Endothelial cell of umbilical vein (primary cell): ENCODE data around the gene KNCN. TPM values are rescaled to one million over a fixed set of nuclear protein-coding genes. Genes with fewer than 3 reads are reported as not detected.

Experiments
- BruUV-seq: library from RNA; stranded (reverse); fragments of 400-500 nt; replicated peaks from 2 replicates; lab custom pipeline; 2021; lab: Mats Ljungman, UMichigan
- CTCF ChIA-PET: fragments of 300-600, 350-600 bp; sonication (Branson Sonifier 250); formaldehyde crosslinking; loops from one replicate; lab custom pipeline; 2021; ENCODE audit warnings: antibody characterized with exemption, inconsistent platforms; lab: Charles Lee
- POLR2A ChIA-PET: fragments of 300-600, 350-600 bp; sonication (Branson Sonifier 250); formaldehyde crosslinking; loops from one replicate; lab custom pipeline; 2021; ENCODE audit warnings: antibody characterized with exemption, inconsistent platforms; lab: Charles Lee
- DNase-seq: peaks from one replicate; pipeline ENCODE4 v3.0.0-alpha.2; 2011; ENCODE audit warnings: low read depth, low spot score
- FAIRE-seq: peaks from 2 replicates; lab custom pipeline; 2011; peaks lifted over from hg19 to GRCh38; lab: Jason Lieb, UNC
- H2AFZ ChIP-seq: 2 replicates; pipeline ENCODE4 v1.6.0; 2012; ENCODE audit warnings: low read depth, low read length, control low read depth, inconsistent platforms
- H3K27ac ChIP-seq: 2 replicates; pipeline ENCODE4 v1.5.1; 2011; ENCODE audit warnings: low read depth, mild to moderate bottlenecking, control low read depth, low read length, moderate library complexity; ENCODE audit not compliant: insufficient read depth
- H3K27me3 ChIP-seq, 2 experiments: 2 replicates each; pipeline versions ENCODE4 v1.6.0 to v1.6.1; 2011; ENCODE audit warnings: low read length in 2 of 2, mixed read lengths in 1 of 2; ENCODE audit not compliant: control insufficient read depth in 2 of 2, insufficient read depth in 2 of 2
- H3K36me3 ChIP-seq, 2 experiments: 2 replicates in 1 of 2; 3 replicates in 1 of 2; pipeline ENCODE4 v1.5.1; 2011; ENCODE audit warnings: low read length in 2 of 2, mild to moderate bottlenecking in 1 of 2, moderate library complexity in 1 of 2; ENCODE audit not compliant: control insufficient read depth in 2 of 2, insufficient read depth in 2 of 2; ENCODE audit errors: extremely low read depth in 1 of 2
- H3K4me1 ChIP-seq: 3 replicates; pipeline ENCODE4 v1.5.1; 2011; ENCODE audit warnings: mild to moderate bottlenecking, low read length; ENCODE audit not compliant: control insufficient read depth, insufficient read depth; ENCODE audit errors: extremely low read depth
- H3K4me2 ChIP-seq: 2 replicates; pipeline ENCODE4 v1.6.1; 2011; ENCODE audit warnings: low read length, control low read depth, mixed read lengths; ENCODE audit not compliant: insufficient read depth
- H3K4me3 ChIP-seq, 3 experiments: fragments of 200-600 bp in 1 of 3; sonication (generic), shearing (Covaris generic) in 1 of 3; replicated peaks in 1 of 3; 2 replicates each; pipeline ENCODE4 v1.5.1; 2011 to 2016; ENCODE audit warnings: control low read depth in 3 of 3, low read length in 3 of 3, mild to moderate bottlenecking in 2 of 3, inconsistent platforms in 1 of 3, low read depth in 1 of 3, moderate library complexity in 1 of 3; ENCODE audit not compliant: insufficient read depth in 1 of 3
- H3K79me2 ChIP-seq: 2 replicates; pipeline ENCODE4 v1.6.0; 2012; ENCODE audit warnings: low read length, inconsistent platforms; ENCODE audit not compliant: control insufficient read depth, insufficient read depth
- H3K9ac ChIP-seq: replicated peaks from 2 replicates; pipeline ENCODE3; 2011; ENCODE audit warnings: low read length, control low read depth; ENCODE audit not compliant: insufficient read depth; ENCODE audit errors: extremely low read depth
- H3K9me1 ChIP-seq: replicated peaks from 3 replicates; pipeline ENCODE4 v1.6.0; 2011; ENCODE audit warnings: mild to moderate bottlenecking, low read length; ENCODE audit not compliant: control insufficient read depth, insufficient read depth; ENCODE audit errors: extremely low read depth
- H3K9me3 ChIP-seq: replicated peaks from 2 replicates; pipeline ENCODE4 v1.5.1; 2012; ENCODE audit warnings: low read length, inconsistent platforms; ENCODE audit not compliant: control insufficient read depth, insufficient read depth
- H4K20me1 ChIP-seq: replicated peaks from 2 replicates; pipeline ENCODE3; 2011; ENCODE audit warnings: mild to moderate bottlenecking, low read length; ENCODE audit not compliant: control insufficient read depth, insufficient read depth; ENCODE audit errors: extremely low read depth
- EZH2 ChIP-seq: IDR thresholded peaks from 2 replicates; pipeline ENCODE4 v1.6.1; 2012; ENCODE audit warnings: borderline replicate concordance, low read depth, mild to moderate bottlenecking, moderate library complexity, low read length, inconsistent platforms; ENCODE audit not compliant: severe bottlenecking
- FOS ChIP-seq: IDR thresholded peaks from 2 replicates; pipeline ENCODE4 v1.6.1; 2011; ENCODE audit warnings: mild to moderate bottlenecking, low read length, moderate library complexity, borderline replicate concordance; ENCODE audit not compliant: insufficient read depth
- GATA2 ChIP-seq: IDR thresholded peaks from 2 replicates; pipeline ENCODE4 v1.7.0; 2011; ENCODE audit warnings: low read depth, mild to moderate bottlenecking, moderate library complexity, mixed read lengths, low read length; ENCODE audit not compliant: insufficient read length, insufficient read depth
- JUN ChIP-seq: IDR thresholded peaks from 2 replicates; pipeline ENCODE4 v1.6.1; 2011; ENCODE audit warnings: borderline replicate concordance, low read depth; ENCODE audit not compliant: insufficient read length, insufficient read depth
- MYC ChIP-seq: IDR thresholded peaks from one replicate; pipeline ENCODE4 v1.6.1; 2011; ENCODE audit warnings: mild to moderate bottlenecking, low read depth, low read length
- POLR2A ChIP-seq: IDR thresholded peaks from 2 replicates; pipeline ENCODE4 v1.6.1; 2012; ENCODE audit warnings: low read depth, mild to moderate bottlenecking, control low read depth, low read length
- POLR2AphosphoS5 ChIP-seq: IDR thresholded peaks from 2 replicates; pipeline ENCODE4 v1.6.1; 2012; ENCODE audit warnings: low read depth, mild to moderate bottlenecking, control low read depth, low read length, moderate library complexity; ENCODE audit not compliant: insufficient read depth
- dilution Hi-C: fragments of 300-500 bp; cut with MboI; formaldehyde crosslinking; loops from one replicate; pipeline ENCODE4 v1.15.0; 2019; ENCODE audit warnings: low sequenced_read_pairs; ENCODE audit not compliant: extremely low pct_ligation_motif_present
- intact Hi-C: fragments of 100-400 bp; cut with micrococcal nuclease; formaldehyde crosslinking; loops from one replicate; pipeline ENCODE4 v1.10.0; 2022
- polyA plus RNA-seq, 4 experiments: library from polyadenylated mRNA; depleted of rRNA in 3 of 4; stranded (reverse) in 3 of 4; unstranded in 1 of 4; fragments of >200 nt; gene quantifications; 2 replicates each; pipeline versions ENCODE4 v1.2.1 to v1.2.3, GENCODE V29; 2011 to 2012; ENCODE audit warnings: missing spikeins in 1 of 4
- total RNA-seq: library from RNA; stranded (reverse); gene quantifications from 2 replicates; pipeline ENCODE4 v1.2.3, GENCODE V29; 2021
- TF ChIP-seq, protein P1 (sequence below), 2 donors: IDR thresholded peaks; 1 replicate in 1 of 2; 2 replicates in 1 of 2; pipeline ENCODE4 v1.5.1; 2011; ENCODE audit warnings: low read length in 2 of 2, mild to moderate bottlenecking in 2 of 2, moderate library complexity in 2 of 2, control low read depth in 1 of 2, inconsistent platforms in 1 of 2, low read depth in 1 of 2; ENCODE audit not compliant: insufficient read depth in 1 of 2; ENCODE audit errors: extremely low read depth in 1 of 2
- TF ChIP-seq, protein P2 (sequence below): IDR thresholded peaks from 2 replicates; pipeline ENCODE4 v1.6.1; 2011; ENCODE audit not compliant: insufficient read depth, insufficient read length

KNCN gene
- total and polyA plus RNA-seq, 2 donors (not counting 3 experiments of a cell fraction or from before 2014, with no cell fraction given): not detected

DNA sequence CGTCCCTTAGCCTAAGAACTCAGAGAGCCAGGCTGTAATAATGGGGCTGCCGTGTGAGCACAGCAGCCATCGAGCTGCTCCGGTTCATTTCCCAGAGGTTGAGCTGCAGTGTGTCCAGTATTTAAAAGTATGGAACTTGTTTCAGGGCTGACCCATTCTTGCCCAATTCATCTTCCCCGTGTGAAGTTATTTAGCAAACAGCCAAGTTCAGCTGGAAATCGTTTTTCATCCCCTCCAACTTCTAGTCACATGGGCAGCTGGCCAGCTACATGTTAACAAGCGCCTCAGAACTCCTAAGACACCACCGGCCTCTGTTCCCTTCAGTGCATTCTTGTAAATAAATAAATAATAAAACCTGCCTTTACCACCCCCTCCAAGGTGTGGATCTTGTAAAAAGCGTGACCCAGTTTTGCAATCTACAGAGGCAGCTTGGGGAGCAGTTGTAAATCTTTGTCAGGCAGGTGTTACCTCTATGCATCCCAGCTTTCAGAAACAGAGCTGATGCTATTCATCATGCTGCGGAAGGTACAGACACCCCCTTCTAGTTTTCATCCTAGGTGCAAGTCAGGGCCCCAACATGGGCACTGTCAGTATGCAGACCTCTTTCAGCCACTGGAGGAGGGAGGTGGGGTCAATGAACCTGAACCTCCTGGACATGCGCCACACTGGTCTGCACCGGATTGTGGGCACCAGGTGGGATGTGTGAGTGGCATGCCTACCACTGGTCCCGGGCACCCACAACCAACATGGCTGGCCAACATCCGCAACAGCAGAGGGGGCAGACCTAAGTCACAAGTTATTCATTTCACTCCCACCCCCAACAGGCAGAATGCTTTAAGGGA lies 18.7 kb upstream of the KNCN start:
- TF ChIP-seq, protein P1, sequence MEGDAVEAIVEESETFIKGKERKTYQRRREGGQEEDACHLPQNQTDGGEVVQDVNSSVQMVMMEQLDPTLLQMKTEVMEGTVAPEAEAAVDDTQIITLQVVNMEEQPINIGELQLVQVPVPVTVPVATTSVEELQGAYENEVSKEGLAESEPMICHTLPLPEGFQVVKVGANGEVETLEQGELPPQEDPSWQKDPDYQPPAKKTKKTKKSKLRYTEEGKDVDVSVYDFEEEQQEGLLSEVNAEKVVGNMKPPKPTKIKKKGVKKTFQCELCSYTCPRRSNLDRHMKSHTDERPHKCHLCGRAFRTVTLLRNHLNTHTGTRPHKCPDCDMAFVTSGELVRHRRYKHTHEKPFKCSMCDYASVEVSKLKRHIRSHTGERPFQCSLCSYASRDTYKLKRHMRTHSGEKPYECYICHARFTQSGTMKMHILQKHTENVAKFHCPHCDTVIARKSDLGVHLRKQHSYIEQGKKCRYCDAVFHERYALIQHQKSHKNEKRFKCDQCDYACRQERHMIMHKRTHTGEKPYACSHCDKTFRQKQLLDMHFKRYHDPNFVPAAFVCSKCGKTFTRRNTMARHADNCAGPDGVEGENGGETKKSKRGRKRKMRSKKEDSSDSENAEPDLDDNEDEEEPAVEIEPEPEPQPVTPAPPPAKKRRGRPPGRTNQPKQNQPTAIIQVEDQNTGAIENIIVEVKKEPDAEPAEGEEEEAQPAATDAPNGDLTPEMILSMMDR (IDR thresholded peaks at IDR 0.05; ENCODE audit: extremely low read depth in 1 of 2, insufficient read depth in 1 of 2, low read depth in 1 of 2, low read length in 2 of 2): no peak
- TF ChIP-seq JUN (no peak), EZH2 (no peak), FOS (no peak), POLR2A (no peak), GATA2 (no peak), MYC (no peak), POLR2AphosphoS5 (no peak)
- TF ChIP-seq, protein P2, sequence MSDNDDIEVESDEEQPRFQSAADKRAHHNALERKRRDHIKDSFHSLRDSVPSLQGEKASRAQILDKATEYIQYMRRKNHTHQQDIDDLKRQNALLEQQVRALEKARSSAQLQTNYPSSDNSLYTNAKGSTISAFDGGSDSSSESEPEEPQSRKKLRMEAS: no peak
- no peak for DNase-seq
- intact Hi-C loops (no loop called here), dilution Hi-C loops (no loop called here)
- CTCF ChIA-PET: no interaction called here
- Histone ChIP-seq H3K9me3 (no peaks in the 10 kb centered on the region), H3K79me2 (no peaks in the 10 kb centered on the region), H3K4me1 (no peaks in the 10 kb centered on the region), H3K27ac (no peak overlapping the region), H3K9me1 (no peaks in the 10 kb centered on the region), H3K36me3 (no peaks in the 10 kb centered on the region), H3K4me2 (no peak overlapping the region), H2AFZ (no peak overlapping the region), H3K27me3 (no peaks in the 10 kb centered on the region), H4K20me1 (no peaks in the 10 kb centered on the region), H3K9ac (no peak overlapping the region), H3K4me3 (no peak overlapping the region)
- FAIRE-seq: no peak
- BruUV-seq: no TSS peak
- POLR2A ChIA-PET: no interaction called here
